Gastroesophageal sphincter (tissue), 3 donors: ENCODE results near the gene SLC43A2.

Experiments used
- CTCF ChIP-seq, 4 experiments: fragments of 200-600 bp in 2 of 4; fragments of 450-650 bp in 2 of 4; sonication (generic) in 1 of 4; IDR thresholded peaks; one replicate each; pipeline ENCODE4 v1.5.1; 2017 to 2019; ENCODE audit warnings: antibody characterized with exemption in 4 of 4, mild to moderate bottlenecking in 2 of 4, moderate library complexity in 2 of 4
- EP300 ChIP-seq: sonication (generic); formaldehyde crosslinking; IDR thresholded peaks from one replicate; pipeline ENCODE4 v1.6.1; 2017; ENCODE audit warnings: antibody characterized with exemption, mild to moderate bottlenecking
- POLR2A ChIP-seq, 2 donors: fragments of 450-650 bp; IDR thresholded peaks; one replicate each; pipeline ENCODE4 v1.6.1; 2017; ENCODE audit warnings: antibody characterized with exemption in 2 of 2, mild to moderate bottlenecking in 2 of 2, moderate library complexity in 1 of 2

GRCh38 chr17:1562176-1562643, 66.4 kb downstream of the SLC43A2 start:
- TF ChIP-seq CTCF (IDR thresholded peaks at IDR 0.05), result no peak
- no peak for TF ChIP-seq EP300
- TF ChIP-seq POLR2A (IDR thresholded peaks at IDR 0.05), result no peak
